GM12874 (cell line): ENCODE data around the gene CBLN2.

Experiments used
- TF ChIP-seq, protein P1 (sequence below): IDR thresholded peaks from 2 replicates; pipeline ENCODE4 v1.5.1; 2011; ENCODE audit warnings: low read depth, mild to moderate bottlenecking, control low read depth, low read length, moderate library complexity; ENCODE audit not compliant: insufficient read depth

The CBLN2 gene

GRCh38 chr18:72502671-72503431 is 41.3 kb downstream of the CBLN2 start:
- TF ChIP-seq, protein P1, sequence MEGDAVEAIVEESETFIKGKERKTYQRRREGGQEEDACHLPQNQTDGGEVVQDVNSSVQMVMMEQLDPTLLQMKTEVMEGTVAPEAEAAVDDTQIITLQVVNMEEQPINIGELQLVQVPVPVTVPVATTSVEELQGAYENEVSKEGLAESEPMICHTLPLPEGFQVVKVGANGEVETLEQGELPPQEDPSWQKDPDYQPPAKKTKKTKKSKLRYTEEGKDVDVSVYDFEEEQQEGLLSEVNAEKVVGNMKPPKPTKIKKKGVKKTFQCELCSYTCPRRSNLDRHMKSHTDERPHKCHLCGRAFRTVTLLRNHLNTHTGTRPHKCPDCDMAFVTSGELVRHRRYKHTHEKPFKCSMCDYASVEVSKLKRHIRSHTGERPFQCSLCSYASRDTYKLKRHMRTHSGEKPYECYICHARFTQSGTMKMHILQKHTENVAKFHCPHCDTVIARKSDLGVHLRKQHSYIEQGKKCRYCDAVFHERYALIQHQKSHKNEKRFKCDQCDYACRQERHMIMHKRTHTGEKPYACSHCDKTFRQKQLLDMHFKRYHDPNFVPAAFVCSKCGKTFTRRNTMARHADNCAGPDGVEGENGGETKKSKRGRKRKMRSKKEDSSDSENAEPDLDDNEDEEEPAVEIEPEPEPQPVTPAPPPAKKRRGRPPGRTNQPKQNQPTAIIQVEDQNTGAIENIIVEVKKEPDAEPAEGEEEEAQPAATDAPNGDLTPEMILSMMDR, result no peak

DNA sequence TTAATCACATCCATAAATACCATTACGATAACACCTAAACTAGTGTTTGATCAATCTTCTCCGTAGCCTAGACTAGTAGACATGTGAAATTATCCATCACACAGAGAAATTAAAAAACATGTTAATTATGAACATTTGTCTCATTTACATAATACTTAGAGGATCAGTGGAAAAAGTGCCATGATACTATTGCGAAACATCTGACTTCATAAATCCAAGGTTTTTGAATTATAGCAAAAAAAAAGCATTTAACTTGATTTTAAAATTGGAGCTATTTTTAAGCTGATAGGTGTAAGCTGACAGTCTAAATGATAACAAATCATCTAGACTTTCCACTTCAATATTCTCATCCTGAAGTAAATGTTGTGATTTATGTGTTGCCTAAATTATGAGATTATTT is 51.6 kb downstream of the CBLN2 start:
- TF ChIP-seq, protein P1, result no peak
